Activated CD4-positive, alpha-beta T cell treated with anti-CD3 and anti-CD28 coated beads, Interleukin-2, amount 10 ng/mL, durations not matched to agents 7 days and 5 days (primary cell): ENCODE data around the gene ADPRHL1. TPM values are rescaled to one million over a fixed set of nuclear protein-coding genes. Genes with fewer than 3 reads are reported as not detected.
A peak's percentile ranks its signal among the peaks of the same experiment; 100 is the strongest.

ENCODE experiments used
- CTCF ChIA-PET: fragments of 350-600 bp; sonication (Branson Sonifier 250); formaldehyde crosslinking; loops from one replicate; lab custom pipeline; 2021; ENCODE audit warnings: antibody characterized with exemption; lab: Charles Lee
- POLR2A ChIA-PET: fragments of 350-600 bp; sonication (Branson Sonifier 250); formaldehyde crosslinking; loops from one replicate; lab custom pipeline; 2021; ENCODE audit warnings: antibody characterized with exemption; lab: Charles Lee
- DNase-seq: peaks from one replicate; pipeline ENCODE4 v3.0.0-alpha.2; 2020
- H3K27ac Mint-ChIP-seq: one replicate; pipeline ENCODE4 v1.8.0; 2021; ENCODE audit warnings: mild to moderate bottlenecking, moderate library complexity, mixed read lengths
- H3K27me3 Mint-ChIP-seq: one replicate; pipeline ENCODE4 v1.8.0; 2021; ENCODE audit warnings: mixed read lengths
- H3K36me3 Mint-ChIP-seq: one replicate; pipeline ENCODE4 v1.8.0; 2021; ENCODE audit warnings: low read depth, mixed read lengths
- H3K4me1 Mint-ChIP-seq: one replicate; pipeline ENCODE4 v1.8.0; 2021; ENCODE audit warnings: mixed read lengths
- H3K4me3 Mint-ChIP-seq: one replicate; pipeline ENCODE4 v1.8.0; 2021; ENCODE audit warnings: mild to moderate bottlenecking, moderate library complexity, mixed read lengths
- H3K9me3 Mint-ChIP-seq: one replicate; pipeline ENCODE4 v1.8.0; 2021; ENCODE audit warnings: mixed read lengths
- total RNA-seq, 2 experiments: library from RNA; stranded (reverse); gene quantifications; one replicate each; pipeline ENCODE4 v1.2.3, GENCODE V29; 2021

ADPRHL1 gene
- total RNA-seq, 2 experiments from 2014 or later, result 1.00 to 1.4 TPM

DNA sequence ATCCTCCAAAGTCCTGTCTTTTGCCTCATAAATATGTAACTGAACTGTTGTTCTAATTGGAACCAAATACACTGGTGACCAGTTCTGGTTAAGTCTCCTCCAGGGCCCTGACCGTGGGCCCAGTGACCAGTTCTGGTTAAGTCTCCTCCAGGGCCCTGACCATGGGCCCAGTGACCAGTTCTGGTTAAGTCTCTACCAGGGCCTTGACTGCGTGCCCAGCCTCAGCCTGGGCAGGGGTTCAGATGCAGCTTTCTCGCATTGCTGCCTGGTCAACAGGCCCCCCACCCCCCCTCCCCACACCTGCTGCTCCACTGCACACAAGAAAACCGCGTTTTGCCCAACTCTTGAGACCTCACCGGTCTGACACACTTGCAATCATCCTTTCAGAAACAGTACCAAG, 85.5 kb downstream of the ADPRHL1 start:
- H3K9me3 Mint-ChIP-seq, result no peaks in the 10 kb centered on the region
- no peak overlapping the region for H3K4me3 Mint-ChIP-seq
- POLR2A ChIA-PET, result no interaction called here
- H3K4me1 Mint-ChIP-seq, result peaks cover under 1% of the 10 kb centered on the region
- no peak overlapping the region for H3K27ac Mint-ChIP-seq
- CTCF ChIA-PET, result no interaction called here
- H3K27me3 Mint-ChIP-seq, result peaks cover 1% of the 10 kb centered on the region
- H3K36me3 Mint-ChIP-seq, result no peaks in the 10 kb centered on the region
- DNase-seq, result no peak

DNA sequence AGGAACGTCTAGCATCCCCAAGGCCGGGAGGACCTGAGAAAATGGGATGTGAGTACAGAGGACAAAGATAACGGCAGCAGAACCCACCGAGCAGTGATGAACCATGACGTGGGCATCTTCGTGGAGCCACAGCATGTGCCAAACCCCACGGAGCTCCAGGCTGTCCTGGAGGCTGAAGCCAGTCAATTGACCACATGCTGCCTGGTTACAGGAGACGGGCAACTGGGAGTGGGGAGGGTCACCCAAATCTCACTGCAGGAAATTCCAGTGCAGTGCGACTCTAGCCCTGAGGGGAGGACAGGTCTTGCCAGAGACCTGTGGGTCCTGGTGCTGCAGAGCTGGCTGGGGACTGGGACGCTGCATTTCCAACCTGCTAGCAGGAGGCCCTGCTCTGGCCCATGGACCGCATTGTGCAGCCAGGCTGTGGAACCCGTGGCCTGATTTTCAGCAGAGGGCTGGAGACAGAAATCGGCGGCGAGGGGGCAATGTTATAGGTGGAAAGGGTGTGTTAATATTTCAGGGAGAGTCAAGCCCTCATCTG, 86.2 kb downstream of the ADPRHL1 start:
- ChIA-PET POLR2A (no interaction called here), CTCF (no interaction called here)
- DNase-seq, result no peak
- Mint-ChIP-seq H3K9me3 (no peaks in the 10 kb centered on the region), H3K4me1 (peaks cover 2% of the 10 kb centered on the region), H3K27me3 (peaks cover 7% of the 10 kb centered on the region), H3K36me3 (no peaks in the 10 kb centered on the region), H3K4me3 (no peak overlapping the region), H3K27ac (no peak overlapping the region)

DNA sequence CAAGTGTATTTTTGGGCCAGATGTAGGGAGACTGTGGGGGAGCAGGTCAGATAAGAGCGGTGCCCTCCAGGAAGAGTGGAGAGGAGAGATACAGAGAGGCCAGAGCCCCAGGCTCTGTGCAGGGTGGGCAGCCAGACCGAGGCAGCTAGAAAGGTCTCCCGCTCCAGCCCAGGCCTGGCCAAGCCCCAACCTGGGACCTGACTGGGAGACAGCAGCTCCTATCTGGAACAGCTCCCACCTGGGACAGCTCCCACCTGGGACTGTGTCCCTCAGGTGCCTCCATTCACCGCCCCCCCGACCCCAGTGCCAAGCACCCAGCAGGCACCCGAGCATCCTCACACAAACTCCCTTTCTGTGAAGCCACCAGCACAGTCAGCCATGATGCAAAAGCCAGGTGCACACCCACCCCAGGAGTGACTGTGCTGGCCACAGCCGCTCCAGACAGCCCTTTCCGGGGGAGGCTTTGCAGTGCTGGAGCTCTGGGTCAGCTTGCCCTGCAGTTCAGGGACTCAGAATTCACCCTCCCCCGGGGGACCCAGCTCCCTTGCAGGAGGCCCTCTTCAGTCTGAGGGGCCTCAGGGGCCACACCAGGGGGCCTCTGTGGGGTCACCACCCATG, 87.2 kb downstream of the ADPRHL1 start:
- H3K27ac Mint-ChIP-seq, result no peak overlapping the region
- no peak overlapping the region for H3K4me3 Mint-ChIP-seq
- CTCF ChIA-PET, result interaction anchor here (1.0 kb wide), 1 partner anchor 347 kb away, joined by 3 read pairs; no protein-coding TSS in a partner anchor

DNA sequence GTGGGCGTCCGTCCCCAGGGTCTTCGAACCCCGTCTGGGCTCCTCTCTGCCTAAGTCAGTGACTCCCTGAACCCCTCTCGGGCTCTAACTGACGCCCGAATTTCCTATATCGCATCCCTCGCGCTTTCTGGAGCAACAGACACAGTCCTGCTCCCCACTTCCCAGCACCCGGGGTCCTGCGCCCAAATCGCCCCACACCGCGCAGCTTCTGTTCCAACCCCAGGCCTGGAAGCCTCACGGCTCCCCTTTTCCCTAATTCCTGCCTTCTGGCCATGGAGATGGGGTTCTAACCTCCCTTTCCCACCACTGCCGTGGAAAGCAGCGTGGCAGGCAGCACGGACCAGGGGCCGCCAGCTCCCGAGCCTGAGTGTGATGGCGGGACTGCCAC, 87.7 kb downstream of the ADPRHL1 start:
- no peak overlapping the region for H3K27ac Mint-ChIP-seq
- H3K4me1 Mint-ChIP-seq, result peaks cover 2% of the 10 kb centered on the region
- H3K9me3 Mint-ChIP-seq, result no peaks in the 10 kb centered on the region
- DNase-seq, result no peak
- ChIA-PET CTCF (interaction anchor here (1.0 kb wide), 1 partner anchor 347 kb away, joined by 3 read pairs; no protein-coding TSS in a partner anchor), POLR2A (no interaction called here)
- peaks cover 11% of the 10 kb centered on the region for H3K27me3 Mint-ChIP-seq
- H3K4me3 Mint-ChIP-seq, result peak overlapping the region; percentile 16
- H3K36me3 Mint-ChIP-seq, result no peaks in the 10 kb centered on the region

More for the DNA sequence above, 87.2 kb downstream of the ADPRHL1 start:
- POLR2A ChIA-PET, result no interaction called here
- H3K27me3 Mint-ChIP-seq, result peaks cover 11% of the 10 kb centered on the region
- H3K9me3 Mint-ChIP-seq, result no peaks in the 10 kb centered on the region
- no peaks in the 10 kb centered on the region for H3K36me3 Mint-ChIP-seq
- peaks cover 2% of the 10 kb centered on the region for H3K4me1 Mint-ChIP-seq
- no peak for DNase-seq

DNA sequence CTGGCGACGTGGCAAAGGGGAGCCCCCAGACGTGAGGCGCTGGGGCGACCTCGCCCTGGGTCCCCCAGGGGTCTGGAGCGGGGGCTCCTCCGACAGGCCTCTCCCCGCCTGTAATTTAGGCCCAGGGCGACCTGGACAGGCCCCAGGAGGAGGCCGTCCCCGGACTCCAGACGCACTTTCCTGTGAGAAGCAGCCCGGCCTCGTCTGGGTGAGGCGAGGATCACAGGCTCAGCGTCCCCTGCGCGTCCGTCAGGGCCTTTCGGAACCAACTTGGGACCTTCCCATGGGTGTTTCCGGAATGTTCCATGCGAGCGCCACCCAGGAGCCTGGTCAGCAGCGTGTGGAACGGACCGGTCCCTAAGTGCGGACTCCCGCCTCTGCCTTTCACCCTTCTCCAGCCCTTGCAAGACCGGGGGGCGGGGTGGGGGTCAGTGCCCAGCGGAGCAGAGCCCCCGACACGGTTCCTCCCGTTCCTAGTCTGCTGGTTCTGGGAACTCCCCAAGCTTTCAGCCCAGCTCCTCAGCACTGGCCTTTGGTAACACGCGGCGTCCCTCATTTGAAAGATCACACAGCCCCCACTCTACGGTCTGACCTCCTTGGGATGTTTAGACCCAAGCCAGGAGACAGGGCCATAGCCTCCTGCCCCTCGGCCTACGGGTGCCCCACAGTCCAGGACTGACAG, 88.2 kb downstream of the ADPRHL1 start:
- no peak overlapping the region for H3K27ac Mint-ChIP-seq
- peaks cover 16% of the 10 kb centered on the region for H3K27me3 Mint-ChIP-seq
- H3K9me3 Mint-ChIP-seq, result no peaks in the 10 kb centered on the region
- CTCF ChIA-PET, result interaction anchor here (0.6 kb wide), 1 partner anchor 207 kb away, joined by 3 read pairs; no protein-coding TSS in a partner anchor
- H3K4me1 Mint-ChIP-seq, result peaks cover 2% of the 10 kb centered on the region
- H3K36me3 Mint-ChIP-seq, result no peaks in the 10 kb centered on the region
- no peak for DNase-seq
- H3K4me3 Mint-ChIP-seq, result peak overlapping the region; percentile 16
- POLR2A ChIA-PET, result no interaction called here

DNA sequence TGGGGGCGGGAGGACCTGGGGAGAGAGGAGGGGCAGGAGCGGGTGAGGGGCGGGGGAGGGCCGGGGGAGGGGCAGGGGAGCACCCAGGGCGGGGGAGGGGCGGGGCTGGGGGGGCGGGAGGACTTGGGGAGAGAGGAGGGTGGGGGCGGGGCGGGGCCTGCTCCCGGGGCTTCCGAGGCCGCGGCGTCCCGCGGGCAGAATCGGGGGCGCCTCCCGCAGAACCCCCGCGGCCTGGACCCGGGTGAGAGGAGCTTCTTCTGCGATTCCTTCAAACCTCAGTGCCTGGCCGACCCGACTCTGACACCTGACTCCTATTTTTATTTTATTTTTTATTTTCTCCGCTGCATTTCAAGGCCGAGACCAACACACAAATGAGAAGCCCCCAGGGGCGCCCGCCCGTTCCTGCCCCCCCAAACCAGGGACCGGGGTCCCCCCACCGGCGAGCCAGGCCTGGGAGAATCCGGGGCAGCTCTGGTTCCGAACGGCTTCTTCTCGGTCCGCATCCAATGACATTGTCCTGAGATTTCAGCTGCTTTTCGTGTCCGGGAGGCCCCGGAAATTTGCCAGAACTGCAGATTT, 88.9 kb downstream of the ADPRHL1 start:
- DNase-seq, result no peak
- H3K9me3 Mint-ChIP-seq, result no peaks in the 10 kb centered on the region
- no peaks in the 10 kb centered on the region for H3K36me3 Mint-ChIP-seq
- H3K27ac Mint-ChIP-seq, result no peak overlapping the region
- ChIA-PET CTCF (interaction anchor here (0.6 kb wide), 1 partner anchor 207 kb away, joined by 3 read pairs; no protein-coding TSS in a partner anchor), POLR2A (no interaction called here)
- H3K4me1 Mint-ChIP-seq, result peaks cover 2% of the 10 kb centered on the region
- peaks cover 16% of the 10 kb centered on the region for H3K27me3 Mint-ChIP-seq
- H3K4me3 Mint-ChIP-seq, result no peak overlapping the region

DNA sequence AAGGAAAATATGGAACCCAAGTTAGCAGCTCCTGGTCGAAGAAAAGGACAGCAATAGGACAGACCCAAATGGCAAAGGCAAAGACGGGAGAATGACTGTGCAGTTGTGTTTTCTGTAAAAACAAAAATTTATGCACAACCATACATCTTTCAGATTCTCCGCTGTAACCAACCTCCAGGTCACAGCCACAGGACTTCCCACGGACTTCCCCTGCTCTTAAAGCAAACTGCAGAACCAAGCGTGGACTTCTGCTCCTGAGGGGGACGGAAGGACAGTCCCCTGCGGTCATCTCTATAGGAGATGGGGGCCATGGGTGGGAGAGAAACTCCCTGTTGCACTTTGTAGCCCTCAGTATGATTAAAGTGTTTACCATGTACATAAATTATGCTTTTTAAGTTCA, 91.9 kb downstream of the ADPRHL1 start:
- Mint-ChIP-seq H3K9me3 (no peaks in the 10 kb centered on the region), H3K27me3 (peaks cover 23% of the 10 kb centered on the region), H3K27ac (no peak overlapping the region), H3K4me1 (peaks cover 2% of the 10 kb centered on the region), H3K4me3 (no peak overlapping the region), H3K36me3 (no peaks in the 10 kb centered on the region)
- ChIA-PET POLR2A (no interaction called here), CTCF (no interaction called here)
- no peak for DNase-seq

DNA sequence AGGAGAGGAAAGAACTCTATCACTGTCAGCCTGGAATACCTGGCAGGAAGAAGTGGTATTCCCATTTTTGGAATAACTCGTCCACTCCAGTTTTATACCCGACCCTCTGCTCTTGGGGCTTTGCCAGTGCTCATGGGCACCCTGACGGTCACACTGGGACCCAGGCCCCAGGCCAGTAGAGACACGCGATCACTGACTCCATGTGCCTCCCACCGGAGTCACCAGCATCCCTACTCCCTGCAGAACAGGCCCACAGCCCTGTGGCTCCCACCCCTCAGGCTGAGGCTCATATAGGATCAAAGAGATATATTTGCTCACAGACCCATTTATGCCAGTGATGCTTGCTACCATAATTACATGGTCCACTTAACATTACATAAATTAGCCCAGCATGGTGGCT, 92.8 kb downstream of the ADPRHL1 start:
- POLR2A ChIA-PET, result no interaction called here
- Mint-ChIP-seq H3K4me1 (peaks cover 2% of the 10 kb centered on the region), H3K36me3 (no peaks in the 10 kb centered on the region), H3K4me3 (no peak overlapping the region), H3K9me3 (no peaks in the 10 kb centered on the region), H3K27ac (no peak overlapping the region), H3K27me3 (peaks cover 23% of the 10 kb centered on the region)
- CTCF ChIA-PET, result no interaction called here
- DNase-seq, result no peak

DNA sequence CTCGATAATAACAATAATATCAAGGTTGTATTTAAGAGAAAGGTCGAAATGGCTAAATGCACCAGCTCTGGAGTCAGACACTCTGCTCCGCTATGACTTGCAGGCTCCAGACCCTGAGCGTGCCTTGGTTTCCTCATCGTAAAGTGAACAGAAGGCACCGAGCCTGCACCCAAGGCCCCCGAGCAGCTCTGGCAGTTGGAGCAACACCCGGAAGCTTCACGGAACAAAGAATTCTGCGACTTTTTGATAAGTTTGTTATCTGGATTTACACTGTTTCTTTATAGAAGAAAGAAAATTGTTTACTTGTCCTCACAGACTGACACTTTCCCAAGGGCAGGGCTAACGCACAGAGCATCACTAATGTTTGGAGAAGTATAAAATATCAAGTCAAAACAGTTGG, 93.7 kb downstream of the ADPRHL1 start:
- H3K4me3 Mint-ChIP-seq, result no peak overlapping the region
- ChIA-PET POLR2A (no interaction called here), CTCF (no interaction called here)
- peaks cover 23% of the 10 kb centered on the region for H3K27me3 Mint-ChIP-seq
- peaks cover 2% of the 10 kb centered on the region for H3K4me1 Mint-ChIP-seq
- no peak overlapping the region for H3K27ac Mint-ChIP-seq
- H3K36me3 Mint-ChIP-seq, result no peaks in the 10 kb centered on the region
- no peak for DNase-seq
- no peaks in the 10 kb centered on the region for H3K9me3 Mint-ChIP-seq

DNA sequence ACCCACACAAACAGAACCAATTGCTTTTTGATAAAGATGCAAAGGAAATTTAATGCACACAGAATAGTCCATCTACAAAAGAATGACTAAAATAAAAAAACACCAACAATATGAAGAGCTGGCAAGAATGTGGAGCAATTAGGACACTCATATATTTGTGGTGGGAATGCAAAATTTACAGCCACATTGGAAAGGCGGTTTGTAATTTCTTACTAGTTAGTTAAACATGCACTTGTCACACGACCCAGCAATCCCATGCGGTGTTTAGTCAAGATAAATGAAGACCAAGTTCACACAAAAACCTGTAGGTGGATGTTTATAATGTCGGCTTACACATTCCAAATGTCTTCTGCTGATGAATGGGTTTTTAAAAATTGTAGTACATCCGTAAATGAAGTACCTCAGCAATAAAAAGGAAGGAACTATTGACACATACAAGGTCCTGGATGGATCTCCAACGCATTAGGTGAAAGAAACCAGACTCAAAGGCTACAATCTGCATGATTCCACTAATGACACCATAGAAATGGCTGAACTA, 94.6 kb downstream of the ADPRHL1 start:
- CTCF ChIA-PET, result no interaction called here
- Mint-ChIP-seq H3K4me3 (no peak overlapping the region), H3K27me3 (peaks cover 23% of the 10 kb centered on the region), H3K27ac (no peak overlapping the region), H3K36me3 (no peaks in the 10 kb centered on the region), H3K4me1 (peaks cover 2% of the 10 kb centered on the region), H3K9me3 (no peaks in the 10 kb centered on the region)
- POLR2A ChIA-PET, result no interaction called here
- DNase-seq, result no peak

DNA sequence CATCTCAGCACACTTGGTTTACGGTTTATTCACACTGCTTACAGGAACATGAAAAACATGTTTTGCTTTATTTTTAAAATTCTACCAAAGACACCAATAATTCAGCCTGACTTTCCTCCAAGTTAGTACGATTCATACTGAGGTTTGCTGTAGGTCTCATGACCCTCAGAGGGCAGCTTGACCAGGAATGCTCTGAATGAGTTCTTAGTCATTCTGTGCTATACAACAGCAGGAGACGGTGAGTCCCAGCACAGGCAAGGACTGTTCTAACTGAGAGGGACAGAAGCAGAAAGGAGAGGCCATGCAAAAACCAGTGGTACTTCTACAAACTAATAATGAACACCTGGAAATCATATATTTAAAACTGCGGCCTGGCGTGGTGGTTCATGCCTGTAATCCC, 95.8 kb downstream of the ADPRHL1 start:
- Mint-ChIP-seq H3K36me3 (no peaks in the 10 kb centered on the region), H3K9me3 (no peaks in the 10 kb centered on the region), H3K27me3 (peaks cover 20% of the 10 kb centered on the region), H3K4me1 (no peaks in the 10 kb centered on the region), H3K4me3 (no peak overlapping the region), H3K27ac (no peak overlapping the region)
- no peak for DNase-seq
- ChIA-PET CTCF (no interaction called here), POLR2A (no interaction called here)

DNA sequence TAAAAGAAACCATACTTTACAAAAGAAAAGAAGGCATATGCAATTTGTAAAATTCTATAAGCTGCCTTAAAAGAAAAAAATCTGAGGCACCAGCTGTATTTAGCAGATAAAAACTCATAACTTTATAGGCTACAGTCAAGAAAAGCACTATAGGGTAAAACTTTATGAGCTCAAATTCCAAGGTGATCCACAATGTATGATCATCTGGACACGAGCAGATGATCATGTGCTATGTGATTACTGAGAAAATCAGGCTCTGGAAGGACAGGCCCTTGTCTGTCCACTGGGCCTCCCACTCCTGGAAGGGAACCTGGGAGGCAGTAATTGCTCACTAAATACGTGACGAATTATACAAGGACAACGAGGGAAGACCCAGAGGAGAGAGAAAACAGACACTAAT, 96.7 kb downstream of the ADPRHL1 start:
- Mint-ChIP-seq H3K36me3 (no peaks in the 10 kb centered on the region), H3K9me3 (no peaks in the 10 kb centered on the region), H3K4me1 (no peaks in the 10 kb centered on the region), H3K27me3 (peaks cover 17% of the 10 kb centered on the region), H3K27ac (no peak overlapping the region), H3K4me3 (no peak overlapping the region)
- POLR2A ChIA-PET, result no interaction called here
- no peak for DNase-seq
- CTCF ChIA-PET, result no interaction called here

DNA sequence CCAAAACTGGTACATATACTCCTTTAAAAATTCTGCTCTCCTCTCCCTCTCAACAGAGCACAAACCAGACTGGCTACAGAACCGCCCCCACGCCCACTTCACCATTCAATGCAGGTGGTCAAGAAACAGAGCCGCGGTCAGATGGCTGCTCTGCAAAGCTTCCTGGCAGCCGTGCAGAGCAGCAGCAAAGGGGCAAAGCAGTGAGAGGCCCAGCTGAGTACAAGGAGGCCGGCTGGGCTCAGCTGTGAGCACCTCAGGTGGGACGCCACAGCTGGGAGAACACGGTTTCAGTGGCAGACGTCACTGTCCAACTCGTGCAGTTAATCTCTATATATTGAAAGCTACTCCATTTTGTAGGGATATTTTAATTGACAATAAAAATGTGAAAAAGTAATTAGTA, 97.7 kb downstream of the ADPRHL1 start:
- H3K27me3 Mint-ChIP-seq, result peaks cover 13% of the 10 kb centered on the region
- H3K36me3 Mint-ChIP-seq, result no peaks in the 10 kb centered on the region
- no peak overlapping the region for H3K4me3 Mint-ChIP-seq
- H3K9me3 Mint-ChIP-seq, result no peaks in the 10 kb centered on the region
- no peaks in the 10 kb centered on the region for H3K4me1 Mint-ChIP-seq
- DNase-seq, result no peak
- ChIA-PET POLR2A (no interaction called here), CTCF (no interaction called here)
- no peak overlapping the region for H3K27ac Mint-ChIP-seq
